GM19467 (cell line): Measurements from ENCODE around the gene ACOD1.
"Not testable (repeated sequence)": the region's sequence is repeated elsewhere in the genome, so short reads cannot be mapped to it uniquely, and the experiment has no call there.

Experiments used
- ATAC-seq: cut with Tn5 transposase; IDR thresholded peaks from one replicate; pipeline ENCODE4 v1.9.1; 2021; ENCODE audit warnings: mild to moderate bottlenecking, moderate library complexity; ENCODE audit not compliant: unreplicated experiment

The ACOD1 gene

GRCh38 chr13:76950101-76950500, 1.8 kb downstream of the ACOD1 start:
- ATAC-seq, result no peak

- no peak for ATAC-seq
Measured at GRCh38 chr13:76953968-76954367, 5.7 kb downstream of the ACOD1 start.

GRCh38 chr13:76954538-76954937, 6.2 kb downstream of the ACOD1 start:
- no peak for ATAC-seq

GRCh38 chr13:76955193-76955592, 6.9 kb downstream of the ACOD1 start:
- ATAC-seq, result no peak

GRCh38 chr13:76955661-76956060, 7.3 kb downstream of the ACOD1 start:
- no peak for ATAC-seq

- ATAC-seq, result no peak
Measured at GRCh38 chr13:76958841-76959432, 10.6 kb downstream of the ACOD1 start.

GRCh38 chr13:76959734-76960133, 11.4 kb downstream of the ACOD1 start:
- ATAC-seq, result not testable (repeated sequence)

GRCh38 chr13:76965759-76966421, 17.6 kb downstream of the ACOD1 start:
- ATAC-seq, result no peak

- ATAC-seq, result no peak
Measured at GRCh38 chr13:76967031-76967430, 18.7 kb downstream of the ACOD1 start.

GRCh38 chr13:76968041-76968440, 19.7 kb downstream of the ACOD1 start:
- no peak for ATAC-seq

GRCh38 chr13:76969488-76970365, 21.4 kb downstream of the ACOD1 start:
- no peak for ATAC-seq

GRCh38 chr13:76971215-76971614, 22.9 kb downstream of the ACOD1 start:
- no peak for ATAC-seq

- ATAC-seq, result no peak
Measured at GRCh38 chr13:76971851-76972829, 23.8 kb downstream of the ACOD1 start.

GRCh38 chr13:76973920-76974617, 25.8 kb downstream of the ACOD1 start:
- ATAC-seq, result no peak

GRCh38 chr13:76974618-76974975, 26.3 kb downstream of the ACOD1 start:
- no peak for ATAC-seq

- ATAC-seq, result no peak
Measured at GRCh38 chr13:76975863-76976262, 27.6 kb downstream of the ACOD1 start.

- ATAC-seq, result no peak
Measured at GRCh38 chr13:76976490-76976889, 28.2 kb downstream of the ACOD1 start.

- no peak for ATAC-seq
Measured at GRCh38 chr13:76976929-76977328, 28.6 kb downstream of the ACOD1 start.

GRCh38 chr13:76980075-76980718, 31.9 kb downstream of the ACOD1 start:
- peak; percentile 99 for ATAC-seq

- no peak for ATAC-seq
Measured at GRCh38 chr13:76982061-76982460, 33.8 kb downstream of the ACOD1 start.
